HepG2 (cell line): Measurements from ENCODE around the gene SPAG4. TPM values are rescaled to one million over a fixed set of nuclear protein-coding genes. Genes with fewer than 3 reads are reported as not detected.

Experiments
- ATF7 ChIP-seq, 2 experiments: fragments of 450-650 bp in 1 of 2; sonication (generic) in 1 of 2; formaldehyde crosslinking in 1 of 2; IDR thresholded peaks; 2 replicates each; pipeline versions ENCODE4 v1.4.0 to v1.6.1; 2016 to 2020; ENCODE audit warnings: antibody characterized with exemption in 1 of 2, mild to moderate bottlenecking in 1 of 2, missing genetic modification reagents in 1 of 2
- E2F5 ChIP-seq: sonication (generic); formaldehyde crosslinking; conservative IDR thresholded peaks from 2 replicates; pipeline ENCODE4 v1.4.0; 2020; ENCODE audit warnings: missing genetic modification reagents
- FLYWCH1 ChIP-seq: sonication (generic); formaldehyde crosslinking; IDR thresholded peaks from 2 replicates; pipeline ENCODE4 v1.8.1; 2023; ENCODE audit warnings: mild to moderate bottlenecking, missing genetic modification reagents
- GATAD1 ChIP-seq: IDR thresholded peaks from 2 replicates; pipeline ENCODE4 v1.6.1; 2016; ENCODE audit warnings: missing genetic modification reagents, missing compliant biosample characterization
- HNRNPL ChIP-seq: fragments of 200-400 bp; formaldehyde crosslinking; IDR thresholded peaks from 2 replicates; pipeline ENCODE4 v1.6.1; 2017; ENCODE audit warnings: mild to moderate bottlenecking, low read depth, low read length
- IRF9 ChIP-seq: sonication (generic); formaldehyde crosslinking; IDR thresholded peaks from 2 replicates; pipeline ENCODE4 v1.8.0; 2022; ENCODE audit warnings: missing genetic modification reagents, mild to moderate bottlenecking, borderline replicate concordance
- KAT7 ChIP-seq: IDR thresholded peaks from 2 replicates; pipeline ENCODE4 v1.6.1; 2018; ENCODE audit warnings: borderline replicate concordance, missing compliant biosample characterization
- MLXIP ChIP-seq: sonication (generic); formaldehyde crosslinking; IDR thresholded peaks from 2 replicates; pipeline ENCODE4 v1.9.0; 2021; ENCODE audit warnings: missing genetic modification reagents, borderline replicate concordance
- POLR2A ChIP-seq, 2 experiments: IDR thresholded peaks; 2 replicates each; pipeline ENCODE4 v1.6.1; 2011; ENCODE audit warnings: low read depth in 2 of 2, low read length in 2 of 2, mild to moderate bottlenecking in 1 of 2, moderate library complexity in 1 of 2; ENCODE audit not compliant: insufficient read depth in 1 of 2
- ZFP36L2 ChIP-seq: sonication (generic); formaldehyde crosslinking; IDR thresholded peaks from 2 replicates; pipeline ENCODE4 v1.4.0; 2020; ENCODE audit warnings: missing genetic modification reagents
- ZNF264 ChIP-seq: sonication (generic); formaldehyde crosslinking; IDR thresholded peaks from 2 replicates; pipeline ENCODE4 v1.4.0; 2020; ENCODE audit warnings: missing genetic modification reagents
- ZNF550 ChIP-seq: sonication (generic); formaldehyde crosslinking; IDR thresholded peaks from 2 replicates; pipeline ENCODE4 v1.4.0; 2020; ENCODE audit warnings: mild to moderate bottlenecking, missing genetic modification reagents, borderline replicate concordance
- ZNF576 ChIP-seq: sonication (generic); formaldehyde crosslinking; IDR thresholded peaks from 2 replicates; pipeline ENCODE4 v1.4.0; 2020; ENCODE audit warnings: mild to moderate bottlenecking, missing genetic modification reagents
- ZNF740 ChIP-seq: sonication (generic); formaldehyde crosslinking; IDR thresholded peaks from 2 replicates; pipeline ENCODE4 v1.4.0; 2020; ENCODE audit warnings: missing genetic modification reagents
- polyA plus RNA-seq, 8 experiments: library from polyadenylated mRNA; depleted of rRNA in 3 of 8; stranded (reverse) in 7 of 8; unstranded in 1 of 8; fragments of >200 nt; fragmentation: Illumina TruSeq in 4 of 8; extraction: Trizol in 4 of 8; gene quantifications; 2 replicates each; pipeline versions ENCODE4 v1.2.1 to v1.2.3, GENCODE V29; 2011 to 2016; ENCODE audit warnings: low read depth in 4 of 8, missing spikeins in 1 of 8, mixed read lengths in 1 of 8; ENCODE audit not compliant: insufficient read depth in 1 of 8
- total RNA-seq, 5 experiments: library from RNA; depleted of rRNA; stranded (reverse); fragments of >200 nt; fragmentation: Illumina TruSeq; extraction: Trizol; gene quantifications; 2 replicates each; pipeline ENCODE4 v1.2.3, GENCODE V29; 2016; ENCODE audit warnings: low read depth in 1 of 5

SPAG4 gene
- total and polyA plus RNA-seq, 2 of the 13 experiments (the other 11 are each of a cell fraction or from before 2014, with no cell fraction given): 5.8 to 137 TPM

GRCh38 chr20:35654415-35654814 is 38.8 kb downstream of the SPAG4 start (continued):
- no peak for TF ChIP-seq MLXIP
- TF ChIP-seq E2F5: no peak
- TF ChIP-seq KAT7 (CRISPR knock-in tag): no peak
- TF ChIP-seq ATF7 (IDR thresholded peaks at IDR 0.05): no peak
- TF ChIP-seq ATF7 (CRISPR knock-in tag; IDR thresholded peaks at IDR 0.05): no peak
- no peak for TF ChIP-seq IRF9 (CRISPR knock-in tag)
- TF ChIP-seq GATAD1 (CRISPR knock-in tag): no peak
- no peak for TF ChIP-seq ZNF264 (CRISPR knock-in tag)
- TF ChIP-seq ZNF550 (CRISPR knock-in tag): no peak
- TF ChIP-seq HNRNPL: 0 out of 2 replicates have a peak, but pooled peaks have one; percentile 53
- TF ChIP-seq POLR2A (IDR thresholded peaks at IDR 0.05; ENCODE audit: insufficient read depth in 1 of 2, low read depth in 2 of 2, low read length in 2 of 2): peak in 1 of 2 experiments; percentile 9; a peak in 1 of 4 replicates
- no peak for TF ChIP-seq ZNF740 (CRISPR knock-in tag)
- TF ChIP-seq ZFP36L2 (CRISPR knock-in tag): no peak
- no peak for TF ChIP-seq FLYWCH1 (CRISPR knock-in tag)
- no peak for TF ChIP-seq ZNF576 (CRISPR knock-in tag)
- TF ChIP-seq, all 625 proteins: peak for 6
